Measurements from ENCODE around the gene CSN3. TPM values are rescaled to one million over a fixed set of nuclear protein-coding genes. Genes with fewer than 3 reads are reported as not detected.

Gene CSN3
- total and polyA plus RNA-seq, 12 donors, result not detected

DNA sequence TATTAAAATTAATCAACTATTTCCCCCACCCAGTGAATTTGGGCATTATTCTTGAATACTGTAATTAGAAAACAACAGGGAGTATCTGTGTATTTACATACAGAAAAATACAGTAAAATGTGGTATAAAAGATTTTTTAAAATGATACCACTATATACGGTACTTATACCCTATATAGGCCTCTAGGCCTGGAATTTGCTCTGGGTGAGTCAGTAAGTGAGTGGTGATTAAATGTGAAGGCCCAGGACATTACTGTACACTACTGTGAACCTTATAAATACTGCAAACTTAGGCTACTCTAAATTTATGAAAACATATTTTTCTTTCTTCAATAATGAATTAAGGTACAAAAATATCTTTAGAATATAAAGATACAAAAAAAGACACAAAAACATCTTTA, 6.3 kb upstream of the CSN3 start:
- H3K36me3 ChIP-seq (replicated peaks in 1 of 2), result no peaks in the 10 kb centered on the region
- intact Hi-C loops (cut with DNase I), result no loop called here
- no peaks in the 10 kb centered on the region for H3K9me3 ChIP-seq (replicated peaks in 1 of 3)
- no peaks in the 10 kb centered on the region for H3K27me3 ChIP-seq
- no peak overlapping the region for H3K4me3 ChIP-seq
- WGBS, 4 donors, result 37 to 82% (median 59%) methylated on average over 1 of the region's 1 CpG
- TF ChIP-seq POLR2A (IDR thresholded peaks at IDR 0.05), result no peak
- TF ChIP-seq, protein P1, sequence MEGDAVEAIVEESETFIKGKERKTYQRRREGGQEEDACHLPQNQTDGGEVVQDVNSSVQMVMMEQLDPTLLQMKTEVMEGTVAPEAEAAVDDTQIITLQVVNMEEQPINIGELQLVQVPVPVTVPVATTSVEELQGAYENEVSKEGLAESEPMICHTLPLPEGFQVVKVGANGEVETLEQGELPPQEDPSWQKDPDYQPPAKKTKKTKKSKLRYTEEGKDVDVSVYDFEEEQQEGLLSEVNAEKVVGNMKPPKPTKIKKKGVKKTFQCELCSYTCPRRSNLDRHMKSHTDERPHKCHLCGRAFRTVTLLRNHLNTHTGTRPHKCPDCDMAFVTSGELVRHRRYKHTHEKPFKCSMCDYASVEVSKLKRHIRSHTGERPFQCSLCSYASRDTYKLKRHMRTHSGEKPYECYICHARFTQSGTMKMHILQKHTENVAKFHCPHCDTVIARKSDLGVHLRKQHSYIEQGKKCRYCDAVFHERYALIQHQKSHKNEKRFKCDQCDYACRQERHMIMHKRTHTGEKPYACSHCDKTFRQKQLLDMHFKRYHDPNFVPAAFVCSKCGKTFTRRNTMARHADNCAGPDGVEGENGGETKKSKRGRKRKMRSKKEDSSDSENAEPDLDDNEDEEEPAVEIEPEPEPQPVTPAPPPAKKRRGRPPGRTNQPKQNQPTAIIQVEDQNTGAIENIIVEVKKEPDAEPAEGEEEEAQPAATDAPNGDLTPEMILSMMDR (IDR thresholded peaks at IDR 0.05), result no peak
- no peak for DNase-seq
- no peak overlapping the region for H3K27ac ChIP-seq
- H3K4me1 ChIP-seq (replicated peaks in 1 of 2), result no peaks in the 10 kb centered on the region

DNA sequence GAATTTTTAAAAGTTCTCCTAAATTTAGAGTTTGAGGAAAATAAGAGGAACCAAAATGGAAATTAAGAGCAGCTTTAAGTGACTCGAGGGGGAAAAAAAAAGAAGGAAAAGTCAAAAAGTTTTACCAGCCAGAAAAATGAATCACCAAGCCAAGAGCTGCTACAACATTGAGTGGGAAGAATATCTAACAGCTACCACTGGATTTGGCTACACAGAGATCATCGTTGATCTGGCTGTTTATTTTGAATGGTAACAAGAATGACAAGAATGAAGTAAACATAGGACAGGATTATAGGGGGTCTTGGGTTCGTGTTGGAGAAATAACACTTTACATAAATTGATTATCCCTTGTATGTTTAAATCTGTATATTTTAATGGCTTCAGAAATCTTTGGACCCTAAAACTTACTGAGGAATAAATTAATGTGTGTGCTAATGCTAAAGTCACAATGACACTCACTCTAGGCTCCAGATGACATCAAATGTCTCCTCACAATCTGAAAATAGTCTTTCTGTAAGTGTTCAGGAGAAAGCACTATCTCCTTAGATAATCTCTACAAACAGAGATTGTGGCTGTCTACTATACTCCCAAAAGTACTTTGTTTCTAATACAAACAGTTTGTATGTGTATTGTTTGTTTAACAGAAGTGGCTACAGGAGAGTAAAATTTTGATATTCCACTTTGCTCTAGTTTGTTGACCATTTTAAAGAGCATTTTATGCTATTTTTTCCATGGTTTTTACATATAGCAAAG, 3.1 kb upstream of the CSN3 start:
- WGBS, 4 donors, result 37 to 62% (median 42%) methylated on average over 3 of the region's 3 CpGs
- DNase-seq, result no peak
- Histone ChIP-seq H3K27ac (no peak overlapping the region), H3K27me3 (no peaks in the 10 kb centered on the region), H3K9me3 (replicated peaks in 1 of 3) (no peaks in the 10 kb centered on the region), H3K4me1 (replicated peaks in 1 of 2) (no peaks in the 10 kb centered on the region), H3K36me3 (replicated peaks in 1 of 2) (no peaks in the 10 kb centered on the region), H3K4me3 (no peak overlapping the region)
- intact Hi-C loops (cut with DNase I), result no loop called here
- TF ChIP-seq, protein P1 (IDR thresholded peaks at IDR 0.05), result no peak
- no peak for TF ChIP-seq POLR2A (IDR thresholded peaks at IDR 0.05)

DNA sequence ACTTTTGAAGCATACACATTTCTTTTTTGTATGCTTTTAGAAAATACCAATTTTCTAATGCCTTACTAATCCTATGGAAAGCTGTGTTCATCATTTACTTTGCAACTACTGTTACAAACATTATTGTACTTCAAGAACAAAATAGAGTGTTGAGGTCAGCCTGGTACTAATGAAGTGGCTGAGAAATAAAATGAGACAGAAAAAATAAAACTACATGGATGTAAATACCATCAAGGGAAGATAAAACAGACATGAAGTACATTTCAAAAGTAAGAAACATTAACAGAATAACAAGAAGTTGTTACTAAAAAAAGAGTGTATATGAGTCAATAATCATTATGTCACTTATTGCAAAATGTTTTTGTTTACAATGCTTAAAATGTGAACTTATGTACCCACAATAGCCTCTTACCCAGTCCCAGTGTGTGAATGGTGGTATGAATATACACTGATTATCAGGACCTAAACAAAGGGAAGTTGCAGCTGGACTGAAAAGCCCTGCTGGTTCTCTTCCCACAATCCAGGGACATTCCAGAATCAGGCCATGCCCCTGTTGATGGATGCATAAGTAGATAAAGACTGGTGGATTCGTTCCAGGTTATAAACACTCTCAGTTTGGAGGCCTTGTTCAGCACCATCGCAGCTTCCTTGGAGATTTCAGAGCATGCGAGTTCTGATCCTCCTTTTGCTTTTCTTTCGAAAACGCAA, 2.4 kb upstream of the CSN3 start:
- intact Hi-C loops (cut with DNase I), result no loop called here
- Histone ChIP-seq H3K27me3 (no peaks in the 10 kb centered on the region), H3K27ac (no peak overlapping the region), H3K4me3 (no peak overlapping the region), H3K9me3 (replicated peaks in 1 of 3) (no peaks in the 10 kb centered on the region), H3K36me3 (replicated peaks in 1 of 2) (no peaks in the 10 kb centered on the region), H3K4me1 (replicated peaks in 1 of 2) (no peaks in the 10 kb centered on the region)
- WGBS, 4 donors, result 52 to 59% (median 55%) methylated on average over 5 of the region's 5 CpGs
- peak in 4 of 7 donors; percentile 20 to 30 (median 25) for DNase-seq
- no peak for TF ChIP-seq POLR2A (IDR thresholded peaks at IDR 0.05)
- TF ChIP-seq, protein P1 (IDR thresholded peaks at IDR 0.05), result no peak

DNA sequence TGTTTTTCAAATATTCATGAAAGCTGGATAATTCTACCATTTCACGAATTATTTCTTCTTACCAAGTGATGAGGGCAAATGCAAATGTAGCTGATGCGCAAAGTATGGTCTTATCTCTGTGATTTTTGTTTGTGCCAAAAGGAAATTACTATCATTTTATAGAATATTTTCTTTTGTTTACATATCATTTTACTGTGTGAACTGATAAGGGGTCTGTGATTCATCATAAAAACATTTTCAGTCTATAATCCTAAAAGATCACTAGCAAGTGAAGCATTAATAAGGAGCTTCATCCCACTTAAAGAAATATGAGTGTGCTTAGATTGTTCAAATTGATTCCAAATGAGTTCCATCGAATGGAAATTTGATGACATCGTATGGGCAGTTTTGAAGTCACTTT, 694 bp downstream of the CSN3 start:
- no peak for DNase-seq
- no peaks in the 10 kb centered on the region for H3K36me3 ChIP-seq (replicated peaks in 1 of 2)
- peaks cover 0 to 4% (median 0%) of the 10 kb centered on the region in 3 donors for H3K9me3 ChIP-seq (replicated peaks in 1 of 3)
- H3K4me1 ChIP-seq (replicated peaks in 1 of 2), result no peaks in the 10 kb centered on the region
- intact Hi-C loops (cut with DNase I), result no loop called here
- no peaks in the 10 kb centered on the region for H3K27me3 ChIP-seq
- no peak overlapping the region for H3K27ac ChIP-seq
- no peak overlapping the region for H3K4me3 ChIP-seq
- 57 to 89% (median 71%) methylated on average over 4 of the region's 4 CpGs for WGBS, 4 donors
- TF ChIP-seq, protein P1 (IDR thresholded peaks at IDR 0.05), result no peak
- TF ChIP-seq POLR2A (IDR thresholded peaks at IDR 0.05), result no peak

Measured in adrenal gland (tissue), 12 donors.